AG20443 (cell line): ENCODE results near the gene SLC6A11.

Experiments
- DNase-seq: peaks from one replicate; pipeline ENCODE4 v3.0.0; 2012; ENCODE audit warnings: low spot score, mixed read lengths

SLC6A11 gene

DNA sequence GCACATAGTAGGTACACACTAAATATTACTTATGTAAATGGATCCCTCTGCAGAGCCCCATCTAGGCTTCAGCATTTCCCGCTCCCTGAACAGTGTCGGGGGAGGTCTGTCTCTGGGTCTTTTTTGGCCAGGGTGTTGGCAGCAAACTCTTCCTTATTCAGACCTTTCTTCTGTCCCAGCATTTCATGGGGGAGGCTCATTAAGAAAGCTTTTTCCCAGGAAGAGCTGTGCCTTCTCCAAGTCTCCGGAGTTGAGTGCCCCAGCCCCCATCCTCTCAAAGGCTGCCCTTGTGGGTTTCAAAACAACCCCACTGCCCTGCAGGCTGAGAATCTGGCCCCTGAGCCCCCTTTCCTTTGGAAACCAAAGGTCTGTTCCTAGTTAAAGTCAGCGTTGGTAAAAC lies 25.1 kb downstream of the SLC6A11 start:
- no peak for DNase-seq

DNA sequence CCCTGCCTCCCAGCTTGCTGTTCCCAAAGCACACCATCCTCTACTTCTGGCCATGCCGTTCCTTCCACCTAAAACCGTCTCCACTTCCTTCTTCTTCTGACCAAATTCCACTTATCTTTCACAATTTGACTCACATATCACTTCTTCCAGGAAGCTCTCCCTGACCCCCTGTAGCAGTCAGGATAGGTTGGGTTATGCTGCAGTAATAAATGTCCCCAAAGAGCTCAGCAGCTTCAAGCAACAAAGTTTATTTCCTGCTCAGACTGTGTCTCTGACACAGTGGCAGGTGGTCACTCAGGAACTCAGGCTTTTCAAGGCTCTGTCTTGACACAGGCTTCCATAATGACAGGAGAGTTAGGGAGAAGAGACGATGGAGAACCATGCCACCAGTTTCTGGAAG lies 27.4 kb downstream of the SLC6A11 start:
- DNase-seq: no peak

DNA sequence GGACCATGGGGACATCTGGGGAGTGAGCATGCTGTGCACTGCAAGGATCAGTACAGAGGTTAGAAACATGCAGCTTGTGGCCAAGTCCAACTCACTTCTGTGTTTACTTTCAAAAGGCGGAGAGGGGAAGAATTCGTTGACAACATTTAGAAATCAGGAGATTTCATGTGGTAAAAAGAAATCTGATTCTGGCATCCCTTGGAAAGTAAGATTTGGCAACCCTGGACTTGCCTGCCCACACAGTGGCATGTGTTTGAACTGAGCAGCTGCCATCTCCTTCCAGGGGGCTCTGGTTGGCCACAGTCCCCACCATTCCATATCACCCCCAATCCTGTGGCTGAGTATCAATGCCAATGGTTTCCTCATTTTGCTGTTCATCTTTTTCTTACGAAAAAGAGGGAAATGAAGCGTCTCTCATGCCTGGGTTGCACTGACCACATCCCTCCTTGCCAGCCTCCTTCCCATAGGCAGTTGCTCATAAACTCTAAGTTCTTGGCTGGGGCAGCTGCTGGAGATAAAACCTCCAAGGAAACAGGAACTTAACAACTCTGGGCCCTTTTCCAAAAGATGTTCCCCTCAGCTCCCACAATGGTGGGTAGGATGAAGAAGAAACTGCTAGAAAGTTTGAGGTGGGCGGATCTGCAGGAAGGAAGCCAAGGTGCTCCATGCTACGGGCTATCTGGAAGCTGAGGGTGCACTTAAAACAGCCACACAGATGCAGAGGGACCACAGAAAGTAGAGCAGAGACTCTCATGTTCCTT lies 29.2 kb downstream of the SLC6A11 start:
- DNase-seq: no peak

DNA sequence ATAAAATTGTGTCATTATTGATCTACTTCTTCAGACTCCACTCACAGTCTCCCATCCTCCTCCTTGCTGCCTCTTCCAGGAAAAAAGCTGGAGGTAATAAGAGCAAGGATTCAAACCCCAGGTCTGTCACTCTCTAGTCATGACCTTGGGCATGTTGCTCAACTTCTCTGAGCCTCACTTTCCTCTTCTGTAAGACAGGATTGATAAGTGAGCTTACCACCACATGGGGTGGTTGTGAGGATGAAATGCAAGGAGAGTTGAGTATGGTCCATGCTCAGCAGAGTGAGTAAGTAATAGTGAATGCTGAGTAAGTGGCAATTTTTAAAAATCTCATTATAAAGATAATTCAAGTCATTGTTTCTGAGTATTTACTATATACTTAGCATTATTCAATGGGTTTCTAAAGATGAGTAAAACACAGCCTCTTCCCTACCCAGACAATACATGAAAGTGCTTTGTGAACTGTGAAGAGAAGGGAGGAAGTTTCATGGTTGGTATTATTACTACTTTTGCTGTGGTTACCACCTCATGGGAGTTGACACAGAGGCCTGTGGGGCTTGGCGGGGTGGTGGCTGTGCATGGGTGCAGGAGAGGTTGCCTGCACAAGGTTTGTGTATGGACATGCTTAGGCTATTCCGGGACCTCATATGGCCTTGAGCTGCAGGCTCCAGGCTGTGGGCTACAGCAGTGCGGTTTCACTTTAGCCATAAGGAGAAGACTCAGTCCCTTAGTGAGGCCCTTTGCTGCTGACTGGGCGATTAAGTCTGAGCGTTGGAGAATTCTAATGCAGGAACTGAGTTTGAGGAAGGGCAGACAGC lies 30.0 kb downstream of the SLC6A11 start:
- DNase-seq: no peak

DNA sequence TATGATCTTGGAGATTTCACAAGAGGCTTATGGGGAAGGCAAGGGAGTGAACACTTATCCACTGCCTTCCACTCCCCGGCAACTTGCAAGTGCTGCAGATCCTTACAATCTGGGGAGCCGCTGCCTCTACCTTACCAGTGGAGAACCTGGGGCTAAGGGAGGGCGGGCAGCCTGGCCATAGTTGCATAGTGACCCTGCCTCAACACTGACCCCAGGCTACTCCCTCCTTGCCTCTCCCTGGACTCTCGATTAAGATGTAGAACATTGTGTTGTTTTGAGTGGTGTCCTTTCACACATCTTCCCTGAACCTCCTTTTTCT lies 30.6 kb downstream of the SLC6A11 start:
- no peak for DNase-seq

DNA sequence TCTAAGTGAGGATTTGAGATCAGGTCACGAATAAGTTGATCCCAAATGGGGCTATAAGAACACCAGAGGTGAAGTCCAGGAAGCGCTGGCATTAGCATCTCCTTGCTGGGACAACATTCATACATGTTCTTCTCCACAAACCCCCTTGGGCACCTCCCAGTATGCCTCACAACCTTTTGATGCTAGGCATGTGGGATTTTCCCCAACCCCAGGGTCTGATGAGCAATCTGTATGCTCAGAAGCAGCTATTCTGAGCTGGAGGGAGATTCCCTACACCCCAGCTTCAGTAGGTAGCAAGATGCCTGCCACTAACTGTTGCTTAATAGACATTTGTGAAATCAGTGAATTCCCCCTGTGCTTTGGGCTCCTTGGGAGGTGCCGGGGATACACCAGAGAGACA lies 32.2 kb downstream of the SLC6A11 start:
- DNase-seq: no peak

DNA sequence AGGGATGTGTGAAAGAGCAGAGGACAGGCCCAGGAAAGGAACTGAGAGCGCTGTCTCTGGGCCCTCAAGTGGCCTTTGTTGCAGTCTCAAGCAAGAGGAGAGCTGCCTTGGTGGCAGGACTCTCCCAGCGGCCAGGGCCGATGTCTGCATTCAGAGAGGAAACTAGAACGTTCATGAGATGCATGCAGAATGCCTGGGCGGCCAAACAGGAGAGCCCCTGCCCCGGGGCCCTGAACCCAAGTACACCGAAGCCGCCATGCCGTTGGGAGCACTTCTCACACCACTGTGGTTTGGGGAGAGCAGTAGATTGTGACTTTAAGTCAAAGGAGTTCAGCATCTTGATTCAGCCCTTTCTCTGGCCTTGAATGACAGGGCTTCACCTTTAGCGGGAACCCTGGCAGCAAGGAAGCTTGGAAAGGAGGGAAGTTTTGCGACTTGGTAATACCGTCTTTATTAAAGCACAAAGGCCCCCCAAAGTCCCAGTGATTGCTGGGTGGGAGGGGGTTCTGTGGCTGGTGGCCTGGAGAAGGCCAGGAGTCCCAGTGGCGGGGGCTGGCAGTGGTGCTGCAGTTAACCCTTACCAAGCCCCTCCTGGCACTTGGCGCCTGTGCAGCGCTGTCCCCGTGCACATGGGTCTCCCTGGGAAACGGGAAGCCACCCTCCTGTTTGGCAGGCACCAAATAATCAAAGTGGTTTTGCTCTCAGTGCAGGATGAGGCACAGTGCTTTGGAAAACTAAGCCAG lies 36.2 kb downstream of the SLC6A11 start:
- no peak for DNase-seq

DNA sequence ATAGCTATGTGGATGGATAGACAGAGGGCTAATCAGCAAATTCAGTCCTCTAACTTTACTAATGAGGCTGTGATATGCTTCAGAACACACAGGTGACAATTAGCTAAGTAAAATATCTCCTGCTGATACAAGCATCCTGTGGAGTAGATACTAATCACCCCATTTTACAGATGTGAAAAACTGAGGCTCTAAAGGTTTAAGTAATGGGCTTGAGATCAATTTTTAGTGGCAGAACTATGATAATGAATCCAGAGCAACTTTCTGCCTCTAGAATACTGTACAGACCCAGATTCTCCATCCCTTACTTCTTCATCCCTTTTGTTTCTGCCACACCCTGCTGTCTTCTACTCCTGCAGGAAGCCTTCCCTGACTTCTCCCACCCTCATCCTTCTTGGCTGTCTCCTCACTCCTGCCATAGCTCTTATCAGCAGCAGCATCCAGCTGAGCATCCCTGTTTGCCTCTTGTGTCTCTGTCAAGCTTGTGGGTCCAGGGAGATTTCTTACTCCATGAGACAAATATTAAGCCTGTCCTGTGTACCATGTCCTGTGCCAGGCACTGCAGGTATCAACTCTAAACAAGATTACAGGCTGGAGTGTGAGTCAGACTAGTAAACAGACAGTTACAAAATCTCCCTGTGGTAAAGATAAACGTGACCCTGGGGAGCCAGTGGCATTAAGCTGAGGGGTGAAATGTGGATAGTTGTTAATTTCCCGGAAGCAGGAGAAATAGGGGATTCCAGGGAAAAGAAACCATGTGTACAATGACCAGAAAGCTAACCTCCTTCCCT lies 39.2 kb downstream of the SLC6A11 start:
- no peak for DNase-seq

DNA sequence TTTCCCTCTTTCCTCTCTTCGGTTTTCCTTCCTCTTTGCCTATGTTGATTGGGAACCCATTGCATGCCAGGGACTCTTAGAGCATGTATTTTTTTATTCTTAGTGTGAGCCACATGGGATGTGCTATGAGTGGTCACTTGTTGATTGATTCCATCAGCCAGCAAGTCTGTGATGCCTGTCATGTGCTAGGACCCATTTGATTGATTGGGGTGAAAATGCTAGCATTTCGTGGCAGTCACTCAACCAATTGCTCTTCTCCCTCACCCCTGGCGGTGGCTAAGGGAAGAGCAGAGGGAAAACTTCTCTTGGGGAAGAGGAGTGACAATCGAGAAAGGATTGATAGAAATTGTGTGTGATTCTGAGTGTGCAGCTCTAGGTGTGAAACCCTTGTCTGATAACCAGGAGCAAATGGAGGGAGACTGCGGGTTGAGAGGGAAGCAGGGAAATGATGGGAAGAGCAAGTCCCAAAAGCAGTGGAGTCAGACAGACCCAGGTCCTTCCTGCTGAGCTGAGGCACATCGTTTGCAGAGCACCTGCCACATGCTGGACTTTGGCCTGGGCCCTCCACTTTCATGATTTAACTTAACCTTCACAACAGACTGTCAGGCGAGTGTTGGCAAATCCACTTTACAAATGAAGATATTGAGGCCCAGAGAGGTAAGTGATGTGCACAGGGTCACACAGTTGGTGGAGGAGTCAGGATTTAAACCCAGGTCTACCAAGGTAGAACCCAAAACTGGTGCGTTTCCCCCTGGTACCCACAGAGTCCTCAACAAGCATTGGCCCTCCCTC lies 40.0 kb downstream of the SLC6A11 start:
- DNase-seq: no peak

DNA sequence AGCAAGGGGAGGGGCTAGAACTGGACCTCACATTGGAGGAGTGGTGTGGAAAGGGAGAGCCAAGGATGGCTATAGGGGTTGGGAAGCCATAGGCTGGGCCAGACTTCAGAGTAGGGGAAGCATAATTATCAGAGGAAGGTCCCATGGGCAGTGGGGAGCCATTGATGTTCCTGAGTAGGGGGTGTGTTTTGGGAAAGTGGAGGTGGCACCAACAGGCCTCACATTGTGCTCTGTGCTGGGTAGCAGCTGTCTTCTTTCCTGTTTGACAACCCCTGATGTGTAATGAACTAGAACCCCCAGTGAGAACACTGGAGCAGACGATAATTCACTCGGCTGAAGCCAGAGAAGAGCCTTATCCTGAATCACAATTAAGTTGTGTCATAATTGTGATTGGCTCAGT lies 41.2 kb downstream of the SLC6A11 start:
- DNase-seq: no peak

DNA sequence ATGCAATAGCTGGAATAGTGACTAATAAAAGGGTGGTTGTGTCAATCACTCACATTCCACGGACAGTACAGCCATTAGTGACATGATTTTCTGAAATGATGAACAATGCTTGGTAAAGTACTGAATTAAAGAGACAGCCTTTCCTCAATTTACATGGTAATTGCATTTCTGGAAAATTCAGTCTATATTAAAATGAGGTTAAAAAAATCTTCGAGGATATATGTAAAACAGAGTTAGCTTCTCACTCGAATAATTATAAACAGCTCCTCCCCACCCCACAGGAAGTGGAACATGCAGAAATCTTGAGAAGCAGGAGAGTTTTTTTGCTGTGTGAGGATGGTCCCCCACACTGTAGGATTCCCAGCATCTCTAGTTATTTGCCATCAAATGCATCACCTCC lies 42.1 kb downstream of the SLC6A11 start:
- no peak for DNase-seq

DNA sequence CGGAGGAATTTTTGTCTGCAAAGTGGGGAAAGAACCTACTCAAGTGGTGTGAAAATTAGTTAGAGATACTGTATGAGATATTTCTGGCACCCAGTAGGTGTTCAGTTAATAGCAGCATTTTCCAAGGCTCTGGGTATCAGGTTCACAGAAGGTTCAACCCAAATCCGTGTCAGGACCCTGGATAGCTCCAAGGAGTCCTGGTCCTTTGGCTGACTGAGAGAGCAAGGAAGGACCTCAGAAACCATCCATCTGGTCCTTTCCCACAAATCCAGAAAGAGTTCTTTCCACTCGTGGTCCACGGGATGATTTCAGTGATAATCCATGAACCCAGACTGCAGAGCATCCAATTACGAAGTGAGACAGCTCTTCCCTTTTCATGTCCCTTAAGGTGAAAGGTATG lies 51.4 kb downstream of the SLC6A11 start:
- peak; percentile 35 for DNase-seq

DNA sequence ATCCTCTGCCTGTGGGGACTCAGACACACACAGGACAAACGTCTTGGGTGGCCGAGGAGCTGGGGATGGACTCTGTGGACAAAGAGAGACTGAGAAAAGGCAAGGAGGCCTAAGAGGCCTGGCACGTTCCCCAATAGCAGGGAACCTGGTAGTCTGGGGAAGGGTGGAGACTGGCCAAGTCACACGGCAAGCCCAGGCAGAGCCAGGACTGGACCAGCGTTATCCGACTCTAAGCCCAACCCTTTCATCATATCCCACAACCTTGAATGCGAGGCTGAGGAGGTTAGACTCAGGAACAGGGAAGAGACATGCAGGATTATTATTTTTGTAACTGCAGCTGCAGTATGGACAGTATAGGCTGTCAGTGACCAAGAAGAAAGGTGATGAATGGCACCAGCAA lies 53.4 kb downstream of the SLC6A11 start:
- no peak for DNase-seq

DNA sequence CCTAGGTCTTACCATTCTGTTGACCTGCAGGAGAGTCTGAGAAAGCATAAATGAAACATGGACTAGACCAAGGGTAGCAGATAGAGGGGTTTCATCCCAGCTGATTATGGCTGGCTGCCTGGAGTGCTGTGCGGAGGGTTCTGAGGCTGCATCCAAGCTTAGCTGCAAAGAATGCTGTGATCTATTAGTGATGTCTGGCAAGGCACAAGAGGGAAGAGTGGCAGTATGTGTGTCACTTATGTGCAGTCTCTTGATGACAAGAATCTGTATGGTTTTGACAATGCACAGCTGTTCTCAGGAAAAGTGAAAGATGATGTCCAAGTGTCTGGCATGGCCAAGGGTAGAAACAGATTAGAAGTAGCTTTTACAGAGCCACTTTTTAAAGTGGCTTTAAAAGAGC lies 54.3 kb downstream of the SLC6A11 start:
- no peak for DNase-seq

DNA sequence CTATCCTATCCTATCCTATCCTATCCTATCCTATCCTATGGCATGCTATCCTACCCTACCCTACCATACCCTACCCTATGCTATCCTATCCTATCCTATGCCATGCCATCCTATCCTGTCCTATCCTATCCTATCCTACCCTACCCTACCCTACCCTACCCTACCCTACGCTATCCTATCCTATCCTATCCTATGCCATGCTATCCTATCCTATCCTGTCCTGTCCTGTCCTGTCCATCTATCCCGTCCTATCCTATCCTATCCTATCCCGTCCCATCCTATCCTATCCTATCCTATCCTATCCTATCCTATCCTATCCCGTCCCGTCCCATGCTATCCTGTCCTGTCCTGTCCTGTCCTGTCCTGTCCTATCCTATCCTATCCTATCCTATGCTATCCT lies 57.4 kb downstream of the SLC6A11 start:
- no peak for DNase-seq

DNA sequence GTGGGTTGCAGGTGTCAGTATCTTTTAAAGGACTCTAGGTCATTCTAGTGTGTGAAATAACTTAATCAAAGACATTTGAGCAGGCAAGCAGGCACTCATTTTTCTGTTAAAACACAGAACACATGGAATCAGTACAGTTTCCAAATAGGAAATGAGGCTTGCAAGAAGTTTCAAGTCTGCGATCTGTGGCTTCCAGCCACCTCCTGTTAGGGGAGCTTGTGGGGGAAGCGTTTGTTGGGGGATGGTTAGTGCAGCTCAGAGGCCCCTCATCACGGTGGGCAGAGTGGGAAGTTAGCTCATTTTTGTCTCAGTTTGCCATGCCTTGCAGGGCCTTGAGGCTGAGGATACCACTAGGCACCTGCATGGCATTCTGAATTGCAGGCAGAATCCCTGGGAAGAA lies 59.9 kb downstream of the SLC6A11 start:
- no peak for DNase-seq

DNA sequence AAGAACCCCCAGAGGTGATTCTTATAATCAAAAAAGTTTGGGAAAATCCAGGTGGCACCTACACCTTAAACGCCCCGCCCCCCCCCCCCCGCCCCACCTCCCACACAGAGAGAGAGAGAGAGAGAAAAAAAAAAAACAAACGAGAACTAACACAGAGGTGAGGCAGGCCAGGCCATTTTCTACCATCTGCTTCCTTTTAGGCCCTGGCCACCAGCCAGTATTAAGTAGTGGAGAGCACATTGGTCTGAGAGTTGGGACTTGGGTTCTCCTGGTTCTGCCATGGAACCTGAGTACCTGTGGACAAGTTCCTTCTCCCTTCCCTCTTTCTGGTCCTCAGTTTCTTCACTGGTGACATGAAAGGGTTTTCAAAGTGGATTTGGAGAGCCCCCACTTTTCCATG lies 60.6 kb downstream of the SLC6A11 start:
- DNase-seq: no peak

DNA sequence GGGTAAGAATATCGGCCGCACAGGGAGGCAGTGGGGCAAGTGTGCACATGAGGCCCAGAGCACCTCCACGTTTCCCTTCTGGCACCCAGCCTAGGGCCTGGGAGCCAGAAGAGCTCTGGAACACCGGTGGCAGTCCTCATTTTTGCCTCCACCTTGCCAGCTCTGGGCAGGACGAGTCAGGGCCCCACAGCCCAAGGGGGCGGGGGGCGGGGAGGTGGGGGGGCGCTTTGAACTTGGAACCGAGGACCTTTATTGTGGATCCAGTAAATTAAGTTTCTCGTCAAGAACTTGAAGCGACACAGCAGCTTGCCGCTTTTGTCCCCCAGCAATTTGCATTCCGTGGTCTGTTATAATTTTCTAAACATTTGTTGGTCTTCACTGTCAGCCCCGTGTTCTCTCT lies 66.8 kb downstream of the SLC6A11 start:
- DNase-seq: no peak

DNA sequence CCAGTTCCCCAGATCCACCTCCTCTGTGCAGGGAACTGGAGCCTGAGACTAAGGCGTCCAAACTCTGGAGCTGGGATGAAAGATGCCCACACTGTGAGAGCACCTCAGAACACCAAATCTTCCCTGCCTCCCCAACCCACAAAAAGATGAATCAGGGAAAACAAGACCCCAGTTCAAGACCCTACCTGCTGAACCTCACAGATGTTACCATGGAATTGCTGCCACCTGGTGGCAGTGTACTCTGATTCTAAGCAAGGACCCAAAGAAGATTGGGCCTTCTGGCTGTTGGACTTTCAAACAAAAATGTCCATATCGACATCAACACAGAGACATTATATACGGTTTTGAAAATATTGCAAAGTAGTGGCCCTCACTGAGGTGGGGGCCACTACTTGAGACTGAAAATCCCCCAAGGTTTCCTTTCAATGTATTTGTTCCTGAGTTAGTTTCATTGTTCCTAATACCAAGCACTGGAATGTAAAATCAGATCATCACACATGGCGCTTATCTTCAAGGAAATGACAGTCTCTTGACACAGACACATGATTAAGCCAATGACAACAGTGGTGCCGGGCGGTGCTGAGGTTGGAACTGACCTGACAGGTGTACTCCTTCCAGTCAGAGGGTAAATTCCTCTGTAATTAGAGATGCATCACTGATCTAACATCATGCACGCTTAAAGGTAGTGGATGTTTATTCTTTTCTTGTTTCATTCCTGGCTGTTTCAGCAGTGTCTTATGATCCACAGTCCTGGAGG lies 67.6 kb downstream of the SLC6A11 start:
- DNase-seq: no peak

DNA sequence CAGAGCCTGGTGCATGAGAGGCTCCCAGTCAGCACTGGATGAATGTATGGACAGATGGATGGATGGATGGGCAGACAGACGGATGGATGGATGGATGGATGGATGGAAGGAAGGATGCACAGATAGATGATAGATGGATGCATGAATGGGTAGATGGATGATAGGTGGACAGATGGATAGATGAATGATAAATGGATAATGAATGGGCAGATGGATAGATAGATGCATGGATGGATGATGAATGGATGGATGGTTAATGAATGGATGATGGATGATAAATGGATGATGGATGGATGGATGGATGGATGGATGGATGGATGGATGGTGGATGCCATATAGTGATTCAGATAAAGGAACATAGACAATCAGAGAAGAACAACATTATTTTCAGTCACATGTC lies 71.0 kb downstream of the SLC6A11 start:
- no peak for DNase-seq
